H1 (cell line): ENCODE results near the gene COLEC12. TPM values are rescaled to one million over a fixed set of nuclear protein-coding genes. Genes with fewer than 3 reads are reported as not detected.

ENCODE experiments used
- CTCF ChIA-PET: fragments of 300-600 bp; sonication (Branson Sonifier 250); formaldehyde crosslinking; loops from one replicate; lab custom pipeline; 2021; ENCODE audit not compliant: partially characterized antibody; lab: Charles Lee
- POLR2A ChIA-PET: fragments of 300-600 bp; sonication (Branson Sonifier 250); formaldehyde crosslinking; loops from one replicate; lab custom pipeline; 2021; ENCODE audit warnings: inconsistent platforms; ENCODE audit not compliant: partially characterized antibody; lab: Charles Lee
- DNase-seq, 2 experiments: peaks; one replicate each; pipeline versions ENCODE4 v3.0.0 to v3.0.0-alpha.2; 2010 to 2022; ENCODE audit warnings: low spot score in 2 of 2, low read depth in 1 of 2, mixed read lengths in 1 of 2
- FAIRE-seq: peaks from 2 replicates; lab custom pipeline; 2011; peaks lifted over from hg19 to GRCh38; lab: Jason Lieb, UNC
- H2AFZ ChIP-seq: 2 replicates; pipeline ENCODE4 v1.8.1; 2012; ENCODE audit warnings: low read length, inconsistent platforms
- H2AK5ac ChIP-seq: 2 replicates; pipeline ENCODE4 v1.6.1; 2013; ENCODE audit warnings: low read depth, low read length
- H2BK120ac ChIP-seq: replicated peaks from 2 replicates; pipeline ENCODE3; 2013; ENCODE audit warnings: low read depth, low read length, inconsistent platforms
- H2BK12ac ChIP-seq: 2 replicates; pipeline ENCODE4 v1.6.1; 2013; ENCODE audit warnings: low read depth, low read length
- H2BK15ac ChIP-seq: 2 replicates; pipeline ENCODE4 v1.6.1; 2013; ENCODE audit warnings: low read length
- H2BK20ac ChIP-seq: 2 replicates; pipeline ENCODE4 v1.6.1; 2013; ENCODE audit warnings: low read length
- H2BK5ac ChIP-seq: 2 replicates; pipeline ENCODE4 v1.6.1; 2013; ENCODE audit warnings: low read depth, low read length
- H3K14ac ChIP-seq: 2 replicates; pipeline ENCODE4 v1.6.1; 2013; ENCODE audit warnings: inconsistent platforms; ENCODE audit not compliant: insufficient read length
- H3K18ac ChIP-seq: 2 replicates; pipeline ENCODE4 v1.6.1; 2013; ENCODE audit warnings: low read length; ENCODE audit errors: extremely low read depth
- H3K23ac ChIP-seq: 2 replicates; pipeline ENCODE4 v1.6.1; 2013; ENCODE audit warnings: inconsistent platforms; ENCODE audit not compliant: insufficient read length
- H3K23me2 ChIP-seq: 2 replicates; pipeline ENCODE4 v1.6.1; 2013; ENCODE audit warnings: low read depth, low read length
- H3K27ac ChIP-seq: 2 replicates; pipeline ENCODE4 v1.6.1; 2011; ENCODE audit warnings: low read depth, low read length, inconsistent platforms
- H3K27me3 ChIP-seq, 4 experiments: replicated peaks in 1 of 4; 1 replicate in 1 of 4; 2 replicates in 3 of 4; pipeline versions ENCODE4 v1.6.1 to v1.8.1; 2011 to 2013; ENCODE audit warnings: low read length in 3 of 4, mild to moderate bottlenecking in 3 of 4, inconsistent platforms in 2 of 4, mixed read lengths in 2 of 4, moderate library complexity in 1 of 4; ENCODE audit not compliant: control insufficient read depth in 3 of 4, insufficient read depth in 3 of 4; ENCODE audit errors: extremely low read depth in 1 of 4
- H3K36me3 ChIP-seq, 4 experiments: 2 replicates each; pipeline versions ENCODE4 v1.6.1 to v1.8.1; 2011 to 2013; ENCODE audit warnings: mild to moderate bottlenecking in 4 of 4, low read length in 3 of 4, moderate library complexity in 2 of 4, control low read depth in 1 of 4, inconsistent platforms in 1 of 4; ENCODE audit not compliant: insufficient read depth in 4 of 4, control insufficient read depth in 2 of 4
- H3K4ac ChIP-seq: replicated peaks from 2 replicates; pipeline ENCODE3; 2013; ENCODE audit warnings: low read length, low read depth, mixed read lengths, inconsistent platforms; ENCODE audit not compliant: insufficient read length
- H3K4me1 ChIP-seq, 4 experiments: replicated peaks in 1 of 4; 1 replicate in 1 of 4; 2 replicates in 3 of 4; pipeline versions ENCODE4 v1.6.1 to v1.8.1; 2011 to 2013; ENCODE audit warnings: low read length in 3 of 4, inconsistent platforms in 2 of 4, mixed read lengths in 1 of 4; ENCODE audit not compliant: insufficient read depth in 4 of 4, control insufficient read depth in 3 of 4
- H3K4me2 ChIP-seq, 2 experiments: 2 replicates each; pipeline versions ENCODE4 v1.6.1 to v1.8.1; 2011 to 2013; ENCODE audit warnings: low read depth in 2 of 2, low read length in 2 of 2, control low read depth in 1 of 2, inconsistent platforms in 1 of 2, mild to moderate bottlenecking in 1 of 2; ENCODE audit not compliant: insufficient read depth in 1 of 2
- H3K4me3 ChIP-seq, 4 experiments: fragments of 200-600, 300-600 bp in 1 of 4; sonication (generic), shearing (Covaris generic), sonication (Bioruptor Twin) in 1 of 4; 2 replicates each; pipeline versions ENCODE4 v1.5.1 to v1.8.1; 2011 to 2016; ENCODE audit warnings: low read length in 4 of 4, low read depth in 3 of 4, control low read depth in 2 of 4, inconsistent platforms in 2 of 4, mild to moderate bottlenecking in 2 of 4, mixed read lengths in 1 of 4, moderate library complexity in 1 of 4; ENCODE audit not compliant: insufficient read depth in 2 of 4; ENCODE audit errors: extremely low read depth in 1 of 4
- H3K56ac ChIP-seq: replicated peaks from 2 replicates; pipeline ENCODE3; 2013; ENCODE audit warnings: low read depth, mild to moderate bottlenecking, mixed read lengths, low read length, inconsistent platforms; ENCODE audit not compliant: insufficient read length
- H3K79me1 ChIP-seq: 2 replicates; pipeline ENCODE4 v1.6.1; 2013; ENCODE audit warnings: low read depth, low read length, control low read depth
- H3K79me2 ChIP-seq, 2 experiments: 2 replicates each; pipeline versions ENCODE4 v1.6.1 to v1.8.1; 2012 to 2013; ENCODE audit warnings: low read length in 2 of 2, mild to moderate bottlenecking in 2 of 2, inconsistent platforms in 1 of 2; ENCODE audit not compliant: insufficient read depth in 2 of 2, control insufficient read depth in 1 of 2
- H3K9ac ChIP-seq, 4 experiments: replicated peaks in 1 of 4; 1 replicate in 1 of 4; 2 replicates in 3 of 4; pipeline versions ENCODE4 v1.6.1 to v1.8.1; 2011 to 2013; ENCODE audit warnings: low read depth in 3 of 4, low read length in 3 of 4, control low read depth in 2 of 4, mild to moderate bottlenecking in 2 of 4, moderate library complexity in 2 of 4, inconsistent platforms in 1 of 4; ENCODE audit errors: extremely low read depth in 1 of 4
- H3K9me3 ChIP-seq, 2 experiments: 2 replicates each; pipeline versions ENCODE4 v1.6.1 to v1.8.1; 2012 to 2013; ENCODE audit warnings: mild to moderate bottlenecking in 2 of 2, moderate library complexity in 2 of 2, control low read depth in 1 of 2, inconsistent platforms in 1 of 2, low read depth in 1 of 2, low read length in 1 of 2, mixed read lengths in 1 of 2; ENCODE audit not compliant: insufficient read depth in 2 of 2
- H4K20me1 ChIP-seq, 2 experiments: replicated peaks in 1 of 2; 2 replicates each; pipeline versions ENCODE3 to v1.8.1; 2011 to 2013; ENCODE audit warnings: inconsistent platforms in 2 of 2, low read length in 2 of 2, mild to moderate bottlenecking in 1 of 2; ENCODE audit not compliant: insufficient read depth in 2 of 2, control insufficient read depth in 1 of 2
- H4K5ac ChIP-seq: 2 replicates; pipeline ENCODE4 v1.6.1; 2013; ENCODE audit warnings: low read length, low read depth, mixed read lengths, inconsistent platforms; ENCODE audit not compliant: insufficient read length
- H4K8ac ChIP-seq: 2 replicates; pipeline ENCODE4 v1.8.0; 2013; ENCODE audit warnings: mild to moderate bottlenecking, moderate library complexity, low read length, inconsistent platforms; ENCODE audit not compliant: insufficient read depth; ENCODE audit errors: extremely low read depth
- H4K91ac ChIP-seq: replicated peaks from 2 replicates; pipeline ENCODE3; 2013; ENCODE audit warnings: low read length, mixed read lengths, inconsistent platforms; ENCODE audit not compliant: insufficient read length
- CTBP2 ChIP-seq: IDR thresholded peaks from 2 replicates; pipeline ENCODE4 v1.7.0; 2011; ENCODE audit warnings: borderline replicate concordance, mild to moderate bottlenecking, moderate library complexity, mixed read lengths, low read length; ENCODE audit not compliant: insufficient read depth, insufficient read length
- EZH2 ChIP-seq: fragments of 200-600 bp; sonication (generic); IDR thresholded peaks from 2 replicates; pipeline ENCODE4 v1.7.1; 2012; ENCODE audit warnings: low read depth, mild to moderate bottlenecking, moderate library complexity, low read length, inconsistent platforms; ENCODE audit not compliant: severe bottlenecking
- GTF2F1 ChIP-seq: IDR thresholded peaks from 2 replicates; pipeline ENCODE4 v1.6.1; 2012; ENCODE audit warnings: low read depth, low read length, improper control_type of control experiment, borderline replicate concordance
- HDAC6 ChIP-seq: IDR thresholded peaks from one replicate; pipeline ENCODE4 v1.7.1; 2012; ENCODE audit warnings: low read depth, mild to moderate bottlenecking, inconsistent platforms, low read length, moderate library complexity
- NANOG ChIP-seq: IDR thresholded peaks from 2 replicates; pipeline ENCODE4 v1.6.1; 2011; ENCODE audit warnings: low read length, low read depth, mild to moderate bottlenecking, inconsistent platforms; ENCODE audit not compliant: insufficient read depth, poor library complexity, severe bottlenecking
- POLR2AphosphoS5 ChIP-seq: IDR thresholded peaks from 2 replicates; pipeline ENCODE4 v1.6.1; 2011; ENCODE audit warnings: low read depth, low read length
- SAP30 ChIP-seq: fragments of 300-600 bp; sonication (generic); IDR thresholded peaks from 2 replicates; pipeline ENCODE4 v1.7.1; 2012; ENCODE audit warnings: low read length, moderate library complexity, mild to moderate bottlenecking, inconsistent platforms; ENCODE audit not compliant: insufficient read depth, insufficient replicate concordance
- SIN3A ChIP-seq, 2 experiments: IDR thresholded peaks in 1 of 2; conservative IDR thresholded peaks in 1 of 2; 2 replicates each; pipeline ENCODE4 v1.6.1; 2011 to 2012; ENCODE audit warnings: low read length in 2 of 2, improper control_type of control experiment in 1 of 2, low read depth in 1 of 2, mild to moderate bottlenecking in 1 of 2
- SP4 ChIP-seq: IDR thresholded peaks from 2 replicates; pipeline ENCODE4 v1.6.1; 2012; ENCODE audit warnings: low read length, inconsistent platforms
- TAF1 ChIP-seq: IDR thresholded peaks from 2 replicates; pipeline ENCODE4 v1.6.1; 2011; ENCODE audit warnings: mild to moderate bottlenecking, low read depth, low read length
- WGBS, 2 experiments: shearing (Covaris generic) in 1 of 2; methylation state at CpG; one replicate each; pipeline versions ENCODE4 v1.1.6 to v1.1.7; 2013 to 2015; ENCODE audit warnings: low lambda C conversion rate in 2 of 2, mixed read lengths in 2 of 2, inconsistent platforms in 1 of 2, low coverage in 1 of 2, missing lambda C conversion rate in 1 of 2; ENCODE audit not compliant: insufficient replicate concordance in 2 of 2, insufficient coverage in 1 of 2, insufficient read length in 1 of 2; ENCODE audit errors: extremely low coverage in 1 of 2, missing lambda C conversion rate in 1 of 2; 5-methylcytosine and 5-hydroxymethylcytosine counted together
- polyA plus RNA-seq, 7 experiments: library from polyadenylated mRNA; depleted of rRNA in 3 of 7; stranded (reverse) in 5 of 7; unstranded in 2 of 7; fragments of >200 nt in 5 of 7; fragments of 200-250 nt in 2 of 7; gene quantifications; 1 replicate in 5 of 7; 2 replicates in 1 of 7; 4 replicates in 1 of 7; pipeline versions ENCODE4 v1.2.1 to v1.2.3, GENCODE V29; 2011 to 2013; ENCODE audit warnings: missing spikeins in 2 of 7, mixed read lengths in 2 of 7
- total RNA-seq: library from RNA; stranded (reverse); fragmentation: NEBNext Ultra II Directional; extraction: Animal tissue kit (Norgen Biotek cat#: 25700); gene quantifications from 2 replicates; pipeline ENCODE4 v1.2.1, GENCODE V29; 2021
- TF ChIP-seq, protein P1 (sequence below): IDR thresholded peaks from 2 replicates; pipeline ENCODE4 v1.6.1; 2011; ENCODE audit warnings: low read depth, mild to moderate bottlenecking, low read length; ENCODE audit not compliant: insufficient read depth

The COLEC12 gene
- total and polyA plus RNA-seq, 2 of the 8 experiments (the other 6 are each of a cell fraction or from before 2014, with no cell fraction given) = 0.44 to 2.3 TPM

DNA sequence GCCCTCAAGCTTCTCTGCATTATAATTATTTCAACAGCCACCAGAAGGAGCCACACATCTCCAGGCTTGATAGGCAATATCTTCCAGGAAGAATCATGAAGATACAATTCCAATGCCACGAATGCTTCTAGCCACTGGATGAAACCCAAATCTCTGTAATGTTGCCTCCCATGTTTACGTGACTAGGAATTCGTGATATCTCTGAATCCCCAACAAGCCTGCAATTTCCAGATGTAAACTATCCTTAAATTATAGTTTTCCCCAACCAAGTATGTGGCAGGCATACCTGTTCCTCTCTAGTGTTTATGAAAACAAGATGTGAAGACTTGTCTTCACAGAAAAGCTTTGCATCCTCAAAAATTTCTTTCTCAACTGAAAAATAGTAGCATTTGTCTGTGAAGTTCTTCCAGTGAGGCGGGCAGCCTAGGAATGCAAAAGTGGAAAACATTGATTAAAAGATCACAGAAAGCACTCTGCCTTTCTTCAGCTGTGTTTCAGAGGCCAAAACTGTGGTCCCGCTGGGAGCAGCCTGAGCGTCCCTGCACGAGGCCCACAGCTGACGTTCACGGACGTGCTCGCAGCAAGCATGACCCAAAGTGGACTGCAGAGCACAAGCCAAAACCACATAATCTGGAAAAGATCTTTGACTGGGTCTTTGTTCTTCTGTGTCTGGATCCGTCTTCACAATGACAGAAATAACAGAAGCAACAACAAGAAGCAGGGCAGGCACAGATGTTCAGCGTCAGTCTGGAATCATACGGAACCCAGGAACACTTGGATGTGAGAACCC lies 167.6 kb downstream of the COLEC12 start:
- H3K79me1 ChIP-seq = no peaks in the 10 kb centered on the region
- no peak overlapping the region for H3K18ac ChIP-seq
- H3K4me1 ChIP-seq = no peaks in the 10 kb centered on the region
- H4K8ac ChIP-seq = no peak overlapping the region; the same call in 1 of the 2 replicates
- no peaks in the 10 kb centered on the region for H3K79me2 ChIP-seq
- H2BK12ac ChIP-seq = no peak overlapping the region
- H4K20me1 ChIP-seq = no peaks in the 10 kb centered on the region
- H3K4me2 ChIP-seq = no peak overlapping the region
- no peak overlapping the region for H3K4ac ChIP-seq
- H2BK120ac ChIP-seq = no peak overlapping the region
- no peak overlapping the region for H2BK5ac ChIP-seq
- no peak for FAIRE-seq
- WGBS, 2 experiments = 88% methylated on average over 14 of the region's 14 CpGs; no CpG with 5 or more reads in 1 of the 2 experiments
- no peak overlapping the region for H4K91ac ChIP-seq
- H3K36me3 ChIP-seq = no peaks in the 10 kb centered on the region
- H2BK15ac ChIP-seq = no peak overlapping the region
- H2AFZ ChIP-seq = no peak overlapping the region
- no peak overlapping the region for H3K14ac ChIP-seq
- H3K9ac ChIP-seq = no peak overlapping the region
- H3K56ac ChIP-seq = no peak overlapping the region
- H3K9me3 ChIP-seq = no peaks in the 10 kb centered on the region
- no peak overlapping the region for H3K23ac ChIP-seq
- DNase-seq = no peak
- H3K4me3 ChIP-seq = no peak overlapping the region
- no peak overlapping the region for H2BK20ac ChIP-seq
- no peaks in the 10 kb centered on the region for H3K23me2 ChIP-seq
- ChIA-PET CTCF (interaction anchor here (1.3 kb wide), 1 partner anchor 10 kb away, joined by 3 read pairs; no protein-coding TSS in a partner anchor), POLR2A (no interaction called here)
- no peaks in the 10 kb centered on the region for H3K27me3 ChIP-seq
- no peak overlapping the region for H4K5ac ChIP-seq
- H3K27ac ChIP-seq = no peak overlapping the region
- H2AK5ac ChIP-seq = no peak overlapping the region
- no peak for TF ChIP-seq POLR2AphosphoS5
- TF ChIP-seq, protein P1, sequence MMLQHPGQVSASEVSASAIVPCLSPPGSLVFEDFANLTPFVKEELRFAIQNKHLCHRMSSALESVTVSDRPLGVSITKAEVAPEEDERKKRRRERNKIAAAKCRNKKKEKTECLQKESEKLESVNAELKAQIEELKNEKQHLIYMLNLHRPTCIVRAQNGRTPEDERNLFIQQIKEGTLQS = no peak
- TF ChIP-seq SIN3A (conservative IDR thresholded peaks at IDR 0.05 in 1 of 2, IDR thresholded peaks at IDR 0.05 in 1 of 2; ENCODE audit: low read depth in 1 of 2, low read length in 2 of 2) = no peak
- no peak for TF ChIP-seq GTF2F1
- TF ChIP-seq EZH2 = no peak
- no peak for TF ChIP-seq CTBP2
- TF ChIP-seq HDAC6 = no peak
- no peak for TF ChIP-seq NANOG
- no peak for TF ChIP-seq SP4
- no peak for TF ChIP-seq TAF1
- TF ChIP-seq SAP30 = no peak
